ENCODE data around the gene PRKAB1.
A peak's percentile ranks its signal among the peaks of the same experiment; 100 is the strongest.
"Not testable (repeated sequence)": the region's sequence is repeated elsewhere in the genome, so short reads cannot be mapped to it uniquely, and the experiment has no call there.

Gene PRKAB1

GRCh38 chr12:119667577-119668323, at the start of gene PRKAB1:
TSS of gene PRKAB1 (plus strand) at chr12:119668133. CDS start at chr12:119668245, 112 bp downstream.
- DNase-seq (ENCODE audit: low read depth in 2 of 2) = peak; percentile 91 to 92

- not testable (repeated sequence) for DNase-seq (ENCODE audit: low read depth in 2 of 2)
Observed at GRCh38 chr12:119618328-119618896, 49.5 kb upstream of the PRKAB1 start.

- no peak for DNase-seq (ENCODE audit: low read depth in 2 of 2)
Observed at GRCh38 chr12:119620490-119620889, 47.4 kb upstream of the PRKAB1 start.

GRCh38 chr12:119621878-119622277, 46.1 kb upstream of the PRKAB1 start:
- DNase-seq (ENCODE audit: low read depth in 2 of 2) = no peak

- DNase-seq (ENCODE audit: low read depth in 2 of 2) = no peak
Observed at GRCh38 chr12:119624966-119625365, 43.0 kb upstream of the PRKAB1 start.

GRCh38 chr12:119627019-119627643, 40.8 kb upstream of the PRKAB1 start:
- DNase-seq (ENCODE audit: low read depth in 2 of 2) = no peak

- DNase-seq (ENCODE audit: low read depth in 2 of 2) = no peak
Observed at GRCh38 chr12:119627686-119628085, 40.2 kb upstream of the PRKAB1 start.

GRCh38 chr12:119630223-119630780, 37.6 kb upstream of the PRKAB1 start:
- no peak for DNase-seq (ENCODE audit: low read depth in 2 of 2)

- no peak for DNase-seq (ENCODE audit: low read depth in 2 of 2)
Observed at GRCh38 chr12:119630962-119631550, 36.9 kb upstream of the PRKAB1 start.

GRCh38 chr12:119631930-119632678, 35.8 kb upstream of the PRKAB1 start:
- no peak for DNase-seq (ENCODE audit: low read depth in 2 of 2)

GRCh38 chr12:119634743-119635142, 33.2 kb upstream of the PRKAB1 start:
- no peak for DNase-seq (ENCODE audit: low read depth in 2 of 2)

- no peak for DNase-seq (ENCODE audit: low read depth in 2 of 2)
Observed at GRCh38 chr12:119642986-119643385, 24.9 kb upstream of the PRKAB1 start.

- DNase-seq (ENCODE audit: low read depth in 2 of 2) = no peak
Observed at GRCh38 chr12:119644930-119645329, 23.0 kb upstream of the PRKAB1 start.

- DNase-seq (ENCODE audit: low read depth in 2 of 2) = no peak
Observed at GRCh38 chr12:119645535-119646059, 22.3 kb upstream of the PRKAB1 start.

- DNase-seq (ENCODE audit: low read depth in 2 of 2) = no peak
Observed at GRCh38 chr12:119649202-119649808, 18.6 kb upstream of the PRKAB1 start.

- no peak for DNase-seq (ENCODE audit: low read depth in 2 of 2)
Observed at GRCh38 chr12:119652665-119653064, 15.3 kb upstream of the PRKAB1 start.

- DNase-seq (ENCODE audit: low read depth in 2 of 2) = not testable (repeated sequence)
Observed at GRCh38 chr12:119657001-119657400, 10.9 kb upstream of the PRKAB1 start.

GRCh38 chr12:119658166-119658565, 9.8 kb upstream of the PRKAB1 start:
- not testable (repeated sequence) for DNase-seq (ENCODE audit: low read depth in 2 of 2)

- DNase-seq (ENCODE audit: low read depth in 2 of 2) = no peak
Observed at GRCh38 chr12:119659289-119659897, 8.5 kb upstream of the PRKAB1 start.

- no peak for DNase-seq (ENCODE audit: low read depth in 2 of 2)
Observed at GRCh38 chr12:119660076-119660475, 7.9 kb upstream of the PRKAB1 start.

Data from fibroblast of skin of left quadriceps (primary cell).